Endometrial microvascular endothelial cells (primary cell): Measurements from ENCODE around the gene CHD6. TPM values are rescaled to one million over a fixed set of nuclear protein-coding genes. Genes with fewer than 3 reads are reported as not detected.

Source experiments
- in situ Hi-C: cut with HindIII; loops from 2 replicates; pipeline ENCODE4 v1.10.0; 2017; ENCODE audit warnings: low sequenced_read_pairs, low pct_unique_long_range_greater_than_20kb; ENCODE audit errors: inconsistent ontology term
- total RNA-seq: library from RNA; depleted of rRNA; stranded (reverse); fragments of >200 nt; gene quantifications from one replicate; pipeline ENCODE4 v1.2.3, GENCODE V29; 2015; ENCODE audit errors: inconsistent ontology term

Gene CHD6
- total RNA-seq, 1 donor from 2014 or later = 5.6 TPM

GRCh38 chr20:41598719-41599118, 19.5 kb downstream of the CHD6 start:
- in situ Hi-C loops = no loop called here

- in situ Hi-C loops = no loop called here
These were observed 23.5 kb downstream of the CHD6 start for GRCh38 chr20:41594514-41595322.

GRCh38 chr20:41592516-41593216, 25.5 kb downstream of the CHD6 start:
- in situ Hi-C loops = no loop called here

- in situ Hi-C loops = no loop called here
These were observed 30.2 kb downstream of the CHD6 start for GRCh38 chr20:41587956-41588355.

DNA sequence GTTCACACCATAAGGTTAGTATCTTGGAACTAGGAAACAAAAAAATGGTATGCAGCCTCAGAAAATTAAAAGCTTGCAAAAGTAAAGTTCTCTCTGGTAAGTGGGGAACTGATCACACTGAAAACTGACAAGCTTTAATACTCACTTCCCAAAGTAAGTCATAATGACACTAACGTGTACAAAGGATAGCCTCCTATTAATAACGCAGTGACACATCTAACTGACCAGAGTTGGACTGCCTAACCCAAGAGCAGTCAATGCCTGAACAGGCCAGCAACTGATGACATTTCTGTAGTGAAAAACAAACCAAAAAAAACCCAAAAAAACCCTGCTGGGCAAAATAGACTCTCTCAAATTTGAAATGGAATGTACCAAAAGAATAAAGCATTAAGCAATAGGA, 30.7 kb downstream of the CHD6 start:
- in situ Hi-C loops = no loop called here

DNA sequence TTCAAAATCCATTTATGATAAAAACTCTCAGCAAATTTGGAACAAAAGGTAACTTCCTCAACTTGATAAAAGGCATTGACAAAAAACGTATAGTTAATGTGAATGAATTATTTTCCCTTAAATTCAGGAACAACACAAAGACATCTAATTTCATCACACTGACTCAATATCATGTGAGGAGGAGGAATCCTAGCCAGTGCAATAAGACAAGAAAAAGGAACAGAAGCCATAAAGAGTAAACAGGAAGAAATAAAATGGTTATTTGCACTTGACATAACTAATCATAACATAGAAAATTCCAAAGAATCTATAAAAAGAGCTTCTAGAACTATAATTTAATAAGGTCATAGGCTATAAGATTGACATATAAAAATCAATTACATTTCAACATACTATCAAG, 31.4 kb downstream of the CHD6 start:
- in situ Hi-C loops = no loop called here

- in situ Hi-C loops = no loop called here
These were observed 37.8 kb downstream of the CHD6 start for GRCh38 chr20:41580350-41580749.

- in situ Hi-C loops = no loop called here
These were observed 40.8 kb downstream of the CHD6 start for GRCh38 chr20:41577129-41578009.

- in situ Hi-C loops = no loop called here
These were observed 42.8 kb downstream of the CHD6 start for GRCh38 chr20:41575412-41575811.

GRCh38 chr20:41574802-41575389, 43.3 kb downstream of the CHD6 start:
- in situ Hi-C loops = no loop called here

- in situ Hi-C loops = no loop called here
These were observed 44.2 kb downstream of the CHD6 start for GRCh38 chr20:41573955-41574354.

DNA sequence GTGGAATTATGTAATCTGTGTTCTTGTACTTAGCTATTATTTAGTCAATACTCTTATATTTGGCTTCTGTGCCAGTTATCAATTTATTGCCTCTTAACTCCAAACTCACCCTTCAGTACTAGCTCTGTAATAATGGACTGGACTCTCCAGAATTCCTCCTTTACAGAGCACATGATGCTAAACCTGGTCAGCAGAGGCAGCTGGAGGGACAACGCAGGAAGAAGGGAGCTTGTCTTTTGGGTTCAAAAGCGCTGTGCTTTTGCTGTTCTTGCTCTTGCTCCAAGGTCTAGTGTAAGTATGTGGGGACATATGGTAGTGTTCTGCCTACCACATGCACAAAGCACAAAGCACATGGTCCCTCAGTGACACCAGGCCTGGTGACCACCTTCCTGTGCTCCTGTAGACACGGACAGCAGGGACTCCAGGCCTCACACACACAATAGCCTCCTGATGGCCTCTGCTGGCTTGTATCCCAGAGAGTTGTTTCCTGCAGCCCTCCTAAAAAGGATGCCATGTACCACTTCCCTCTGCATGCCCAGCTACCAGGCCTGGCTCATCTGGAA, 46.1 kb downstream of the CHD6 start:
- in situ Hi-C loops = no loop called here

GRCh38 chr20:41571006-41571405, 47.2 kb downstream of the CHD6 start:
- in situ Hi-C loops = no loop called here

DNA sequence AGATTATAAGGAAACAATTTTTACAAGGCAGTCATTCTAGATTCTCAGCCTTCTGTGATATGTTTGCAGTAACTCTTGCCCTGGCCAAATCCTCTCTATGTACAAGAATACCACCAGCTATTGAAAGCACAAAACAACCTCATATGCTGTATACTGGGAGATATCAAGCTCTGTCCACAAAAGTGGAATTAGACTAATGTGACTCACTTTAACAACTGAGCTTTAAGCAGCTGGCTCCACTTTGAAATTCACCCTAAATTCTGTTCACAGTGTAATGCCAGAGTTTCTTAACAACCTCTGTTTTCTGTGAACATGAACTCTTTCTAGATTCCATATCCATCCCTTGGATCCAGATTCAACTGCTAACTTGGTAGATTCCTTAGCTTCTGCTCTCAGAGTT, 47.6 kb downstream of the CHD6 start:
- in situ Hi-C loops = no loop called here

- in situ Hi-C loops = no loop called here
These were observed 50.6 kb downstream of the CHD6 start for GRCh38 chr20:41567615-41568014.

- in situ Hi-C loops = no loop called here
These were observed 51.2 kb downstream of the CHD6 start for GRCh38 chr20:41566896-41567527.

DNA sequence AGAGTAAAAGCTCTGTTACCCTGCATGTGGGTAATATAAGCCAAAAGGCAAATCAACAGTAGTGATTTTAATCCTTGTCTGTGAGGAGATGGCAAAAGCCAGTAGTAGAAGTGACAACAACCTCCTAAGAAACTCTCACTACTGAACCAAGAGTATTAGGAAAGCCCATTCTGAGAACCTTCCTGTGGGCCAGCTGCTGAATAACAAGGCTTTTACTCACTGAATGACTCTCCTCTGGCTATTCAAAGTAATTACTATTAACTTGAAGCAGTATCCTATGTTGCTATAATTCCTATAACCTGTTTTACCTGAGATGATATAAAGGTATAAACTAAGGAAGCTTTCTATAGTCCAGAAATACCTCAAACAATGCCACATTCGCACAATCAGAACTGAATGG, 55.1 kb downstream of the CHD6 start:
- in situ Hi-C loops = no loop called here

DNA sequence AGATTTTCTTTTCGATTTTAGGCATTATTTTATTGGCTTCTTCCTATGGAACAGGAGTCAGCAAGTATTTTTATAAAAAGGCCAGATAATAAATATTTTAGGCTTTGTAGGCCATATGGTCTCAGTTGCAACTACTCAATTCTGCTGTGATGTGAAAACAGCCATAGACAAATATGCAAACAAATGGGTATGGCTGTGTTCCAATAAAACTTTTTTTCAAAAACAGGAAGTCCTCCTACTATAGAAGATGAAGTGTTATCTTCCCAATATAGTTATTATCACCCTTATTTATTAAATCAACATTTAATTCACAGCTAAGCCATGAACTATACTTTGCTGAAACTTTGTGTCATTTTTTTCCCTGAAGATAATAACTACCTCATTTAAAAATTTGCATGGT, 57.2 kb downstream of the CHD6 start:
- in situ Hi-C loops = no loop called here
